HG02571 (cell line): ENCODE data around the gene NSDHL.

Source experiments
- ATAC-seq: cut with Tn5 transposase; IDR thresholded peaks from one replicate; pipeline ENCODE4 v1.9.1; 2021; ENCODE audit warnings: mild to moderate bottlenecking, moderate library complexity; ENCODE audit not compliant: unreplicated experiment

NSDHL gene

GRCh38 chrX:152892999-152893891 lies 62.4 kb downstream of the NSDHL start:
- no peak for ATAC-seq

GRCh38 chrX:152893980-152894610 lies 63.2 kb downstream of the NSDHL start:
- ATAC-seq: no peak

DNA sequence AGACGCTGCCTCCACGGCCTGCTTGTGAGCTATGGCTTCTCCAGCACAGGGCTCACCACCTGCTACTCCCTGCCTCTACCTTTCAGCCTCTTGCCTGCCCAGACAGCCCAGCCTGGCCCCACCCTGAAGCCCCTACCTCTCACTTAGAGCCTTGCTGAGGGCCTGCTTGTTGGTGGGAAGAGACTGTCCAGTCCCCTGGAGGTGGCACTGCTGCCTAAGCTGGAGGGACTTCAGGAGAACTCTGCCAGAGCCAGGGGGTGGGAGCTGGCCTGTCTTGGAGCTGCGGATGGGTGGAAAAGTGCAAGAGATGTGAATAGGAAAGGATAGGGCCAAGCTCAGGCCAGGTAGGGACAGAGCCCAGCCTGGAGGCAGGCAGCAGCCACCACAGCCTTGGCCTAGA lies 64.3 kb downstream of the NSDHL start:
- no peak for ATAC-seq

DNA sequence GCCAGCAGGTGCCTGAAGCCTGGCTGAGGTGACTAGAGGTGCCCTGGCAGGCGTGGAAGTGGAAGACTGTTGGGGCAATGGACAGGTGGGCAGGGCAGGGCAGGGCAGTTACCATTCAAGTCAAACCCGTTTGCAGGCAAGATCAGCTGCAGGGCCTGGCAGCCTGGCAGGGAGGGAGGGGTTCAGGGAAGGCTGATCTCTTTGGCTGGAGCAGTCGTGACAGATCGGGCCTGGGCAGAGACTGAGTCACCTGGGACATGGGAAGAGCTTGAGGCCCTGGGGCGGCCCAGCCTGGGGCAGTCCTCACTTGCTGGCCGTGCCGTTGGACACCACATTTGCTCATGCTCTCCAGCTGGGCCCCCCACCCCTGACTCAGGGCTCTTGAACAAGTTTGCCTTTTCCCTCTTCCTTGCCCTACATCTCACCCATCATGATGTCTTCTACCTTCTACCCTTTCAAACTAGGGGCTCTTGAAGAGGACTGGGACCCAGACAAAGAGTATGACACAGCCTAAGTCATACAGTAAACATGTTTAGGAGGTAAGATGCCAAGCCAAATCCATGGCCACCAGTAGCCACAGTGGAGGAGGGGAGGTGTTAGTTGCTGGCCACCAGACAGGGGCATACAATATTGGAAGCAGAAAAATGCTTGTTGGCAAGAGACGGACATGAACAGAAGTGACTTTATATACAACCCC lies 65.0 kb downstream of the NSDHL start:
- ATAC-seq: no peak

DNA sequence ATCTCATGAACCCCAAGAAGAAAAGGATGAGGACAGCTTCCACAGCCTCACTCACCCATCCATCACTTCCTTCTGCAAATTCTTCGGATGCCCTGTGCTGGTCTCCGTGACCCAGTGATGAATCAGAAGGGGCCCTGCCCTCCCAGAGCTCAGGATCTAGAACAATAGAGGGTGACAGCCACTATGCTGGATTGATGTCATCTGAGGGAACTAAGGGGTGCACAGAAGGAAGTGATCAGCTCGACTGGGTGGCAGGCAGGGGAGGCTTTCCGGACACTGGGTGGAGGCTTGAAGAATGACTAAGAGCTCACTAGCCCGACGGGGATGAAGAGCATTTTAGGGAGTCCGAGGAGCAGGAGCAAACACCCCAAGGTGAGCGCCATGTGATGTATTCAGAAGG lies 65.6 kb downstream of the NSDHL start:
- no peak for ATAC-seq

- no peak for ATAC-seq
These were observed 66.6 kb downstream of the NSDHL start, which contains the start of gene ZNF185 for GRCh38 chrX:152897222-152898131. ZNF185 (plus strand) TSS chrX:152898067; CDS start chrX:152914490, 16,423 bp downstream.

GRCh38 chrX:152898442-152898841 lies 67.6 kb downstream of the NSDHL start:
- no peak for ATAC-seq

DNA sequence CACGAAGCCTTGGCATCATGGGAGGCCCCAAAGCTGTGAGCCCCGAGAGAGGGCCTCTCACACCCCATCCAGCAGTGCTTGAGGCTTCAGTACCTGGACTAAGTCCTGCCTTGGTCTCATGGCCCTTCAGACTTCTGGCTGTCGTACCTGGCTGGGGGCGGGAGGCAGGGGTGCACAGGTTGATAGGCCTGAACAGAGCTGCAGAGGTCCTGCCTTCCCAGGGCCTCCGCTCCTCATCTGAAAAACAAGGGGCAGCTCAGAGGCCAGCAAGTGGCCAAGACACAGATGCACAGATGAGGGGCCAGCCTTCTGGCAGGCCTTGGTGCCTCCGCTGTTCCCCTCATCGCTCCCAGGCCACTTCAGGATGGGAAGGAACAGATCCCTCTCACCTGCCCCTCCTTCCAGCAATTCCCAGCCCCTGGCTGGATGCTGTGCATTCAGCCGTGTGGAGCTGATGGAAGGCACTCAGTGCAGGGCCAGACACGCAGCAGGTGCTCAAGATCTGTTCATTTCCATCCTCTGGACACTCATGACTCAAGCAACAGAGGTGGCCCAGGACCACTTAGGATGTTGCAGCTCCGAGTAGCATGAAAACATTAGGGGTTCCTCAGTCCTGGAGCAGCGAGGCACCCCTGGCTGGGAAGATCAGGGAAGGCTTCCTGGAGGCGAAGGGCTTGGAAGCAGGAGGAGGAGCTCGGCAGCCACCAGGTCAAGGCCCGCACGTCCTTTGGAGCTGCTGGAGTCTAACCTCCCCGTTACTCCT lies 68.4 kb downstream of the NSDHL start:
- ATAC-seq: no peak

DNA sequence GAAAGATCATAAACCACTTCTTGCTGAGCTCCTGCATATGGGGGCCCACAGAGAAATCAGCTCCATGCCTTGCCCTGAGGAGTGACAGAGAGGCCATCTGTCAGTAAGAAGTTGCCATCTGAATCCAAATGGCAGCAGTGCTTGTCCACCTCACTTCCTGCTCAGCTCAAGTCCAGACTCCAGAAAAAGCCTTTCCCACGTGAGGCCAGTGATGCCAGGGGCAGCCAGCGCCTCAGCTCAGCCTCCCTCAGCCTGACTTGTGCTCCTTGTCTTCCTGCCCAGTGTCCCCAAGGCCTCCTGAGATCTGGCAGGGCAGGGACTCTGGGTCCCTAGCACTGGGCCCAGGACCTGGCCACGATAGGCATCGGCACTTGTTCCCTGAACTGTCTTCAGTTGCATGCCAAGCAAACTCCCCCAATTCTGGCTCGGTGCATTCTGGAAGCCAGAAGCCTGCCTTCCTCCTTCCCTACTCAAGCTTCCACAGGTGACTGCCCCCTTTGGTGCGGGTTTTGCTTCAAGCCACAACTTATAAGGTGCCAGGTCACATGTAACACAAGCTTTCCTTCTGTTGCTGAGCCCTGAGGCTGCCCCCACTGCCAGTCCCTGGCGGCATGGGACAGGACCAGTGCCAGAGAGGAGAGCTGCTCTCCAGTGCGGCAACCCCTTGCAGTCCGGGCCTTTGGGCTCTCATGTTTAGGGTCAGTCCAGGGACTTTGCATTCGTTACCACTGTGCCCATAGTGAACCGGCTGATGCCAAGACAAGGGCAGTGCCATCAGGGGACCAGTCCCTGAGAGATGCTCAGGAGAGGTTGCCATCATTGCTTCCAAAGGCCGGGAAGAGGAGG lies 69.2 kb downstream of the NSDHL start:
- ATAC-seq: no peak

- ATAC-seq: no peak
These were observed 70.1 kb downstream of the NSDHL start for GRCh38 chrX:152900937-152901445.

GRCh38 chrX:152901816-152902501 lies 71.1 kb downstream of the NSDHL start:
- no peak for ATAC-seq

- no peak for ATAC-seq
These were observed 71.6 kb downstream of the NSDHL start for GRCh38 chrX:152902502-152902820.

- ATAC-seq: no peak
These were observed 72.7 kb downstream of the NSDHL start for GRCh38 chrX:152903589-152903988.

GRCh38 chrX:152904151-152905080 lies 73.6 kb downstream of the NSDHL start:
- ATAC-seq: no peak

DNA sequence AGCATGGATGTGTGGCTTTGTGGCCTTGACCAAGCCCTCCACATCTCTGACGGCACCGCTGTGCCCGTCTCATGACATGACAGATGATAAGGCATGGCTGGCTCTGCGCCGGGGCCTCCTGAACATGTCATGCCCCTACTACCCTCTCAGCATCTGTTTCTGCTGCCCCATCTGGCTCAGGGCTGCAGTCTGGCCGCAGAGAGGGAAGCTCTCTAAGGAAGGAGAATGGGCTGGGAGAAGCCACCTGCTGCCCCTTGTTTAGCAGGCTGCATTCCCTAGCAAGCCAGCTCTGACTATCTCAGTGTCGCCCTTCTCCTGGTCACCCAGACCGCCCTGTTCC lies 74.2 kb downstream of the NSDHL start:
- no peak for ATAC-seq

DNA sequence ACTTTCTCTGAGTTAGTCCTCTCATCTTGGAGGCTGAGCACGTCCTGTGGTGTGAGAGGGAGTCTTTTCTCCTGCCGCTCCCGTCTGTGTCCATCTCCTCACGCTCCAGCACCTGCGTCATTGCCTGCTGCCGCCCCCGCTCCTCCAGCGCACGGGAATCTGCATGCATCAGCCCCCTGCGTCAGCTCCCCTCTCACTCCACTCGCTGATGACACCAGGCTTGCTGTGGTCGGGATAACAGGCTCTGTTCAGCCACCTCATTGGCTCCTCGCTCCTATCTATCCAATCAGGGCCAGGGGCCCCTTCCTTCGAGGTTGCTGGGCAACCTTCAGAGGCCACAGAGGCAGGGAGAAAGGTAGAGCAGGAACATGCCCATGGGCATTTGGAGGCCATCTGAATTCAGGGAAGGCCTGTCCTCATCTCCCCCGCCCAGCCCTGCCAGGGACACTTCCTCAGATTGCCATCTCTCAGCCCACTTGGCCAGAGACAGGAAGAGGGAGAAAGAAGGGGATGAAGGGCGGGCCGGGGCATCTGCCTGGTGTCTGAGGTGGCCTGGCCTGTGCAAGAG lies 76.3 kb downstream of the NSDHL start:
- ATAC-seq: no peak

- no peak for ATAC-seq
These were observed 77.6 kb downstream of the NSDHL start for GRCh38 chrX:152908486-152908885.
